BLaER1 treated with 17β-estradiol and CSF1 and Interleukin-3, amounts not matched to agents 10 nM and 100 nM (cell line): Measurements from ENCODE around the gene ZNF398.
"Not testable (repeated sequence)": the region's sequence is repeated elsewhere in the genome, so short reads cannot be mapped to it uniquely, and the experiment has no call there.

Source experiments
- H3K27ac ChIP-seq, 11 experiments: shearing (Covaris generic); formaldehyde crosslinking; 2 replicates each; pipeline ENCODE4 v1.8.1; 2022
- H3K27me3 ChIP-seq, 11 experiments: shearing (Covaris generic); formaldehyde crosslinking; 2 replicates each; pipeline ENCODE4 v1.8.1; 2022
- H3K36me3 ChIP-seq, 11 experiments: shearing (Covaris generic); formaldehyde crosslinking; 2 replicates each; pipeline ENCODE4 v1.8.1; 2022
- H3K4me1 ChIP-seq, 10 experiments: shearing (Covaris generic); formaldehyde crosslinking; 2 replicates each; pipeline ENCODE4 v1.8.1; 2022
- H3K4me2 ChIP-seq, 11 experiments: shearing (Covaris generic); formaldehyde crosslinking; 2 replicates each; pipeline ENCODE4 v1.8.1; 2022
- H3K4me3 ChIP-seq, 10 experiments: shearing (Covaris generic); formaldehyde crosslinking; 2 replicates each; pipeline ENCODE4 v1.8.1; 2022
- H3K9ac ChIP-seq, 11 experiments: shearing (Covaris generic); formaldehyde crosslinking; 2 replicates each; pipeline ENCODE4 v1.8.1; 2022
- H3K9me3 ChIP-seq, 11 experiments: shearing (Covaris generic); formaldehyde crosslinking; replicated peaks in 1 of 11; 2 replicates each; pipeline ENCODE4 v1.8.1; 2022
- H4K20me1 ChIP-seq, 11 experiments: shearing (Covaris generic); formaldehyde crosslinking; 2 replicates each; pipeline ENCODE4 v1.8.1; 2022
- Cebpa-rat ChIP-seq, 11 experiments: shearing (Covaris generic); IDR thresholded peaks; 2 replicates each; pipeline ENCODE4 v1.8.1; 2022

Gene ZNF398

GRCh38 chr7:149223176-149223575 is 75.9 kb downstream of the ZNF398 start:
- Histone ChIP-seq H3K27ac (no peak overlapping the region), H3K9me3 (no peaks in the 10 kb centered on the region), H3K4me3 (no peak overlapping the region), H3K9ac (no peak overlapping the region), H3K27me3 (no peaks in the 10 kb centered on the region), H3K36me3 (peaks cover 59 to 87% (median 82%) of the 10 kb centered on the region in 11 experiments), H3K4me2 (no peak overlapping the region), H3K4me1 (peaks cover 0 to 11% (median 1%) of the 10 kb centered on the region in 10 experiments; a peak in 8 of 20 replicates), H4K20me1 (peaks cover 0 to 59% (median 23%) of the 10 kb centered on the region in 11 experiments; a peak in 11 of 22 replicates)
- no peak for TF ChIP-seq Cebpa-rat (IDR thresholded peaks at IDR 0.05)

- Histone ChIP-seq H3K27me3 (no peaks in the 10 kb centered on the region), H3K4me3 (no peak overlapping the region), H3K4me2 (no peak overlapping the region), H3K36me3 (peaks cover 53 to 81% (median 77%) of the 10 kb centered on the region in 11 experiments), H3K9ac (no peak overlapping the region), H4K20me1 (peaks cover 0 to 53% (median 17%) of the 10 kb centered on the region in 11 experiments; a peak in 11 of 22 replicates), H3K27ac (no peak overlapping the region), H3K4me1 (peaks cover 0 to 16% (median 7%) of the 10 kb centered on the region in 10 experiments; a peak in 12 of 20 replicates), H3K9me3 (no peaks in the 10 kb centered on the region)
- no peak for TF ChIP-seq Cebpa-rat (IDR thresholded peaks at IDR 0.05)
Measured at GRCh38 chr7:149223761-149224160, 76.5 kb downstream of the ZNF398 start.

GRCh38 chr7:149224352-149224751 is 77.1 kb downstream of the ZNF398 start:
- Histone ChIP-seq H3K4me2 (no peak overlapping the region), H3K9ac (no peak overlapping the region), H3K4me3 (no peak overlapping the region), H3K4me1 (peaks cover 0 to 21% (median 13%) of the 10 kb centered on the region in 10 experiments; a peak in 17 of 20 replicates), H3K27me3 (no peaks in the 10 kb centered on the region), H3K9me3 (no peaks in the 10 kb centered on the region), H3K27ac (no peak overlapping the region), H4K20me1 (peaks cover 0 to 47% (median 14%) of the 10 kb centered on the region in 11 experiments; a peak in 10 of 22 replicates), H3K36me3 (peaks cover 47 to 75% (median 71%) of the 10 kb centered on the region in 11 experiments)
- TF ChIP-seq Cebpa-rat (IDR thresholded peaks at IDR 0.05), result no peak

- Histone ChIP-seq H3K4me2 (no peak overlapping the region), H4K20me1 (peaks cover 0 to 39% (median 14%) of the 10 kb centered on the region in 11 experiments; a peak in 10 of 22 replicates), H3K4me3 (no peak overlapping the region), H3K9ac (no peak overlapping the region), H3K36me3 (peaks cover 39 to 67% (median 63%) of the 10 kb centered on the region in 11 experiments), H3K9me3 (no peaks in the 10 kb centered on the region), H3K27me3 (no peaks in the 10 kb centered on the region), H3K27ac (no peak overlapping the region), H3K4me1 (peaks cover 0 to 21% (median 15%) of the 10 kb centered on the region in 10 experiments; a peak in 17 of 20 replicates)
- TF ChIP-seq Cebpa-rat (IDR thresholded peaks at IDR 0.05), result no peak
Measured at GRCh38 chr7:149225106-149225505, 77.9 kb downstream of the ZNF398 start.

- Histone ChIP-seq H3K4me3 (no peak overlapping the region), H4K20me1 (peaks cover 0 to 37% (median 14%) of the 10 kb centered on the region in 11 experiments; a peak in 10 of 22 replicates), H3K36me3 (peaks cover 39 to 62% (median 58%) of the 10 kb centered on the region in 11 experiments), H3K4me2 (no peak overlapping the region), H3K4me1 (peaks cover 0 to 21% (median 14%) of the 10 kb centered on the region in 10 experiments; a peak in 17 of 20 replicates), H3K27ac (no peak overlapping the region), H3K27me3 (no peaks in the 10 kb centered on the region), H3K9ac (no peak overlapping the region), H3K9me3 (no peaks in the 10 kb centered on the region)
- TF ChIP-seq Cebpa-rat (IDR thresholded peaks at IDR 0.05), result no peak
Measured at GRCh38 chr7:149225656-149226055, 78.4 kb downstream of the ZNF398 start.

GRCh38 chr7:149226366-149226765 is 79.1 kb downstream of the ZNF398 start:
- not testable (repeated sequence) for H3K4me2 ChIP-seq, H3K27ac ChIP-seq, H3K9me3 ChIP-seq, H3K27me3 ChIP-seq, H3K4me3 ChIP-seq, H3K9ac ChIP-seq
- H4K20me1 ChIP-seq, result peaks cover 0 to 30% (median 8%) of the 10 kb centered on the region in 11 experiments; a peak in 10 of 22 replicates
- peaks cover 0 to 21% (median 14%) of the 10 kb centered on the region in 10 experiments; a peak in 17 of 20 replicates for H3K4me1 ChIP-seq
- peaks cover 33 to 55% (median 51%) of the 10 kb centered on the region in 11 experiments for H3K36me3 ChIP-seq

GRCh38 chr7:149226840-149227494 is 79.7 kb downstream of the ZNF398 start:
- no peaks in the 10 kb centered on the region for H3K9me3 ChIP-seq
- H4K20me1 ChIP-seq, result peaks cover 0 to 27% (median 6%) of the 10 kb centered on the region in 11 experiments; a peak in 10 of 22 replicates
- peaks cover 0 to 21% (median 14%) of the 10 kb centered on the region in 10 experiments; a peak in 17 of 20 replicates for H3K4me1 ChIP-seq
- peaks cover 29 to 51% (median 46%) of the 10 kb centered on the region in 11 experiments for H3K36me3 ChIP-seq
- H3K27ac ChIP-seq, result no peak overlapping the region
- no peak for TF ChIP-seq Cebpa-rat (IDR thresholded peaks at IDR 0.05)
- no peaks in the 10 kb centered on the region for H3K27me3 ChIP-seq
- no peak overlapping the region for H3K9ac ChIP-seq
- no peak overlapping the region for H3K4me2 ChIP-seq
- no peak overlapping the region for H3K4me3 ChIP-seq

- Histone ChIP-seq H3K27me3 (no peaks in the 10 kb centered on the region), H3K9me3 (no peaks in the 10 kb centered on the region), H4K20me1 (peaks cover 0 to 20% (median 6%) of the 10 kb centered on the region in 11 experiments; a peak in 9 of 22 replicates), H3K4me3 (no peak overlapping the region), H3K4me2 (peak overlapping the region in 8 of 11 experiments; percentile 4 to 50 (median 29); a peak in 11 of 22 replicates), H3K36me3 (peaks cover 19 to 34% (median 31%) of the 10 kb centered on the region in 11 experiments), H3K4me1 (peaks cover 0 to 21% (median 14%) of the 10 kb centered on the region in 10 experiments; a peak in 17 of 20 replicates), H3K27ac (no peak overlapping the region), H3K9ac (no peak overlapping the region)
- no peak for TF ChIP-seq Cebpa-rat (IDR thresholded peaks at IDR 0.05)
Measured at GRCh38 chr7:149228831-149229471, 81.7 kb downstream of the ZNF398 start.

- Histone ChIP-seq H3K9me3 (no peaks in the 10 kb centered on the region), H3K27me3 (no peaks in the 10 kb centered on the region), H3K27ac (no peak overlapping the region), H3K4me3 (no peak overlapping the region), H3K9ac (no peak overlapping the region), H3K4me1 (peaks cover 0 to 21% (median 14%) of the 10 kb centered on the region in 10 experiments; a peak in 17 of 20 replicates), H3K36me3 (peaks cover 14 to 29% (median 26%) of the 10 kb centered on the region in 11 experiments), H4K20me1 (peaks cover 0 to 20% (median 6%) of the 10 kb centered on the region in 11 experiments; a peak in 9 of 22 replicates), H3K4me2 (peak overlapping the region in 6 of 11 experiments; percentile 4 to 50 (median 36); a peak in 10 of 22 replicates)
- no peak for TF ChIP-seq Cebpa-rat (IDR thresholded peaks at IDR 0.05)
Measured at GRCh38 chr7:149229526-149229925, 82.3 kb downstream of the ZNF398 start.
